ENCODE measurements around the gene AFG1L.
A peak's percentile ranks its signal among the peaks of the same experiment; 100 is the strongest.
"Not testable (repeated sequence)": the region's sequence is repeated elsewhere in the genome, so short reads cannot be mapped to it uniquely, and the experiment has no call there.

The AFG1L gene

DNA sequence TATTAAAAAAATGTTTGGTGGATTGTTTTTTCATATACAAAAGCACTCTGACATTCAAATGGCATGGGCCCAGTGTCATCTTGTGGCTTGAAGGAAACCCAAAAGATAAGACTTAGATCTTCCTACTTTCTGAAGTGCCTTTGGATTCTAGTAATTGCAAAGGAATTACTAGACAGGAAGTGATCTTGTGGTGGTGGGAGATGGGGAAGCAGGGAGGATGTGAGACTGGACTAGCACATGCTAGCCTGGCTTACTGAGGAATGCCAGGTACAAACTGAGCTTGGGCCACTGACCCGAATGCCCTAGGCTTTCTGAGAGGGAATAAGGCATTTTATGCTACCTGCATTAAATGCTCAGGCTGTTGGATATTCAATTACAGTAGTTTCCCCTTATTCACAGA is 59.0 kb downstream of the AFG1L start:
- DNase-seq (ENCODE audit: low spot score), result no peak

DNA sequence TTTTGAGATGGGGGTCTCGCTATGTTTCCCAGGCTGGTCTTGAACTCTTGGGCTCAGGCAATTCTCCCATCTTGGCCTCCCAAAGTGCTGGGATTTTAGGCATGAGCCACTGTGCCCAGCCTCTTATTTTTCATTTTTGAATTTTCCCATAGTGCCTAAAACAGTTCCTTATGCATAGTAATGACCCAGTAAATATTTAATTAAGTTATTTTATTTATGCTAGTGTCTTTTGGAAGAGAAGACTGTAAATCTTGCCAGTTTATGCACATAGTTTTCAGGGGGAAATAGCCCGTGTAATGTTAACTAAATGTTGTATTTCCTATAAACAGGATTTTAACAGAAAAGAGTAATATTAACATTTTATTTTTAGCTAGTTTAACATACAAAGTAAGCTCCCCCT is 60.3 kb downstream of the AFG1L start:
- no peak for DNase-seq (ENCODE audit: low spot score)

DNA sequence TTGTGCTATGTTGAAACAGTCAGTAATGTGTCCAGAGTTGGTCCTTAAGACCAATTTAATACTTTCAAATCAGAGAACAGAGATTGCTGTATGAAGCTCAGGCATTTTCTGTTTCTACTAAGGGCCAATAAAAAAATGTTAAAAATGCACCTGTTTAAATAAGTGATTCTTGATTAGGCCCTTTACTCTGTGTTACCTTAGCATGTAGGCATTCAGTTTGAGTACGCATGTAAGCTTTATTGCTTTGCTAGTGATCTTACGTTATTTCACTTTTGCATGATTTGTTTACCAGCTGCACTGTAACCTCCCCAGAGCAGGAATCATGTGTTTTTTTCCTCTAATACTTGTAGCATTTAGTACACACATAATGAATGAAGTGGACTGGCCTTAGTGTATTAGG is 61.0 kb downstream of the AFG1L start:
- DNase-seq (ENCODE audit: low spot score), result no peak

DNA sequence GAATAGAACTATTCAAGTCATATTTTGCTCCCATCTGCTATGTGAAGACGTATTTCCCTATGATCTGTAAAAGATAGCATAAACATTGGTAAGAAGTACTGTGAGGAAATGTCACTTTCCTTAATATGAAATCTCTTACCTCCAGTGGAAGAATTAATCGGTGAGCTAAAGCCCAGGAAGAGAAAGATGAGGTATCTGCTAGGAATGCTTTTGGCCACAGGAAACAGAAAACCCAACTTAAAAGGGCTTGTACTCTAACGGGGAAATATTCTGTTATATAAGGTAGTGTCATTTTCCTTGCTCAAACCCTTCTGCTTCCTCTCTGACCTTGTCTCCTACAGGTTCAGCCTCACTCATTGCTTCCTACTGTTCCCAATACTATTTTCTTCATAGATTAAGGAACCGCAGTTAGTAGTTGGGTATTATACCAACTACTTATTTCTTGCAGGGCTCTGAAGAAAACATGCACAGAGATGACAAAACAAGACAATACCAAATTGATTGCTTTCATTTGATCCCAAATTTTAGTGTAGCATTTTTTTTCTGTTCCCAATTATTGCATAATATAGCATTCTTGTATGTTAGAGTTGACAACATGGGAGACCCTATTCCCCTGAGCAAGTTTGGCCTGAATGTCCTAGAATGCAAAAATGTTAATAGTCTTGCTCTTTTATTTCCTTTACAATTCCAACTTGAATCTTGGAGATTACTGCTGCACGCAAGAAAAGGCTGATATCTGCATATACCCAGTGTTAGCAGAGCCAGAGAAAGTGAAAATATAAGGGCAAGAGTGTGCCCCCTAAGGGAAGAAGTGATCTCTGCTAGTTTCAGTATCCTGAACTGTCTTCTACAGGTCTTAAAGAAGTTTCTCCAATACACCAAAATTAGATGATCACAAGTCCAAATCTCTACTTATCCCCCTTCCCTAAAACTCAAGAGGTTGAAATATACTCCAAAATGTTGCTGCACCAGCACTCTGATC is 65.3 kb downstream of the AFG1L start:
- no peak for DNase-seq (ENCODE audit: low spot score)

DNA sequence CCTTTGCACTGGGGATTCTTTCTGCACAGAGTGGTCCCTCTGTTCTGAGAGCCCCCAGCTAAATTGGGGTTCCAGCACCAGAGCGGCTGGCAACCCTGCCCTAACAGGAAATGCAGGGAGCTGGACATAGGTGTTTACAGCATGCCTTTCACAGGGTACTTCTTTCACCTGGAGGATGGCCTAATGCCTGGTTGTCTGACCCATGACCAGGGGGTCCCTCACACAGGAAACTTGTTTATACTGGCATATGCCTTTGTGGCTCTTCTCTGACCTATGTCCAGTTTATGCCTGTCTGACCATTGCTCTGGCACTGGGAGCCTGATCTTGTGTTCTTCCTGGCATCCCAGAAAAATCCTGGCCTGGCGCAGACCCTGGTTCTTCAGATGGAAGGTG is 66.1 kb downstream of the AFG1L start:
- DNase-seq (ENCODE audit: low spot score), result no peak

DNA sequence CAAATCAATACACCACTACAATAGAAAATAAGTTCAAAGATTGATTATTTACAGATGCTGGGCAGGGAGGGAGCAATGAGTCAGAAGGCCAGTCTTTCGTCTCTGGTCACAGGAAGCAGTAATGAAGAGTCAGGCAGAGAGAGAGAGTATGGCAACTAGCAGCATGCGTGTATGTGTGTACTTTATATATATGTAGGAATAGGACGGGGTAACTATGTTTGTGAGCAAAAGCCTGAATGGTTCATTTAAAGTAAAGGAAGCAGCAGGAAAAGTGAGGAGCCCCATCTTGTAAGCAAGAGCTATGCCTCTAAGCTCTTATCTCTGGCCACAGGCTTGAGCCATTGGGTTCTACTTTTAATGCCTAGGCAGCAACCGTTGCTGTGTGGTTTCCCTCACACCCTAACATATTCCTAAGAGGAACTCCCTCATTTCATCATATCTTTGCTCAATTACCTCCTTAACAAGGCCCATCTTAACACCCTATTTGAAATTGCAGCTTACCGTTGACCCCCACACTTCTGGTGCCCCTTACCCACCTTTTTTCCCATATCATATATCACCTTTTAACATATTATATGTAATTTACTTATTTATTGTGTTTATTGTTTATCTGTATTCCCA is 66.6 kb downstream of the AFG1L start:
- peak; percentile 29 for DNase-seq (ENCODE audit: low spot score)

DNA sequence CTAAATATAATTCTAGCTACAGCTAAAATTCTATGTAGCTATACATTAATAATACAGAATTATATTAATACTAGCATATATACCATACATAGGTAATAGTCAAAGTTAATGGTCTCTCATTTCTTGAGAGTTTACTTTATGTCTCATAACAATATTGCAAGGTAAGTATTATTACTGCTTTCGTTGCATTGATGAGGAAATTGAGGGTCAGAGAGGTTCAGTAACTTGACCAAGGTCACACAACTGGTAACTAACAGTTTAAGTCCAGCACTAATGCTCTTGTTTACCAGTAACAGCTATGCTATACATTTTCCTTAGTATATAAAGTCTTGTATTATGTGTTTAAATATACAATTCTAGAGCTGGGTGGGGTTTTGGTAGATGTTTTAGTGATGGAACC is 67.6 kb downstream of the AFG1L start:
- DNase-seq (ENCODE audit: low spot score), result no peak

DNA sequence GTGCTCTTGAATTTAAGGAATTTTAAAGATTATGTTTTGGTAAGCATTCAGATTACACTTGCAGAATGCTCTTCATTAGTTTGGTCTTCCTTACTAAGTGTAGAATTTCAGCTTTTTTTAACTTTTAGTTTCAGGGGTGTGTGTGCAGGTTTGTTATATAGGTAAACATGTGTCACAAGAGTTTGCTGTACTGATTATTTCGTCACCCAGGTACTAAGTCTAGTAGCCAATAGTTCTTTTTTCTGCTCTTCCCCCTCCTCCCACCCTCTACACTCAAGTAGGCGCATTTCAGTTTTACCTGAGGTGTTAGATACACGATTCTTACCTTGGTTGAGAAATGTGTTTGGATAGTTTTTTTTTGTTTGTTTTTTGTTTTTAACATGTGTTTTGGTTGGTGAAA is 68.3 kb downstream of the AFG1L start:
- no peak for DNase-seq (ENCODE audit: low spot score)

DNA sequence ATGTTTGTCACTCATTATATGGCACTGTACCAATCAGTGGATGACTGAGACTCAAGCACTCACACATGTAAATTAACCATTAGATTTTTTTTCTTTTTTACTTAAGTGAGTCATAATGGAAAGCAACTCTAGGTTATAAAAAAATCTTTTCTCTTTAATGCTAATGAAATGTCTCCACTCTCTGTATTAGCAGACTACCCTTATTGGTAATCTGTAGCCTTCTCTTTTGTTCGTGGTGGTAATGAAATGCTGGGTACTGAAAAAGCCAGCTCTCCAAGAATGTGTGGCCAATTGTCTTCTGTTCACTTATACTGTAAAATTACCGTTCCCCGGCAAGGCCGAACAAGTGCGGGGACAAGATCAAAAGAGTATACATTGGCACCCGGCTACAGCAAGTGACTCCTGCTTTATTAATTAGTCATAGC is 69.0 kb downstream of the AFG1L start:
- no peak for DNase-seq (ENCODE audit: low spot score)

DNA sequence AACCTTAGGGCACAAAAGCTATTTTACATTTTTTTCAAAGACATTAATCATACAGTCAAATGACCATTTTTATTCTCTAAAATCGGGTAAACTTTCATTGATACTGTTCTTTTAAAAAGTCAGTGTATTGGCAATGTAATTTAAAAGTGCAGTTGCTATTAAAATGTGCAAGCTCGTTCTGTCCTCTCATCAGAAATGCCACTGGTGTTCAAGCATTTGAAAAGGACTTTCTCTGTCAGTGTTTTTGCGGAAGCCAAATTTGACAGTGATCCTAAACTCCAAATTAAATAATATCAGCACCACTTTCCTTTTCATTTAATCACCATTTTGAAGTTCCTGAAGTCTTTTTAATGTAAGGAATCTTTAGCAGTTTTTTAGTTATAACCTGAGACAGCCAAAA is 69.6 kb downstream of the AFG1L start:
- DNase-seq (ENCODE audit: low spot score), result no peak

DNA sequence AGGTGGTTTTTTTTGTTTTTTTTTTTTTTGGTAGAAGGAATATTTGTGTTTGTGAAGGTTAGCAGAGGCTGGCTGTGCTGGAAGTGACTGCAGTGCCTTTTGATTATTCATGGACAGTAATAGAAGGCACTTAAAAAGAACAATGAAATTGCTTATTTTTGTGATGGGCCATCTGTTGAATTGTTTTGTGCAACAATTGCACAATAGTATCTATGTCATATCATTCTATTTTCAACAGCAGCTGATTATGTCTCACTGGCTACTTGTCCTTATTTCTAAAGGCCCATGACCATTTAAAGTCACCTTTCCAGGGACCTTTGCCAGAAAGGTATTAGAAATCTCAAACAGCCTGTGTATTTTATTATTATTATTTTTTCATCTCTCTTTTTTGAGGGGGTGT is 70.6 kb downstream of the AFG1L start:
- no peak for DNase-seq (ENCODE audit: low spot score)

DNA sequence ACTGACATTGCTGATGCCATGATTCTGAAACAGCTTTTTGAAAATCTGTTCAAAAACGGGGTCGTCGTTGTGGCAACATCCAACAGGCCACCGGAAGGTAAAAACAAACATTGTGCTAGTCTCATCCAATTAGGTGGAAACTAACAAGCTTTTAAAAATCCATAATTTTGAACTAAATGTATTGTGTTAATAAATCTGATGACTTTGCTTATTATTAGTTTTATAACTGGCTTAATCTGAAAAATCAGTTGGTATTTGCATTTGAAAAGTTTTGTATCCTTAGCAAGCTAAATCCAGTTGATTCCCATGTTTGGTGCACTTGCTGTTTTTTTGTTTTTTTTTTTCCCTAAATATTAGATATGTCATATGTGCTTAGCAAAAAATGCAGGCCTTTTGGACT is 71.4 kb downstream of the AFG1L start:
- DNase-seq (ENCODE audit: low spot score), result no peak

DNA sequence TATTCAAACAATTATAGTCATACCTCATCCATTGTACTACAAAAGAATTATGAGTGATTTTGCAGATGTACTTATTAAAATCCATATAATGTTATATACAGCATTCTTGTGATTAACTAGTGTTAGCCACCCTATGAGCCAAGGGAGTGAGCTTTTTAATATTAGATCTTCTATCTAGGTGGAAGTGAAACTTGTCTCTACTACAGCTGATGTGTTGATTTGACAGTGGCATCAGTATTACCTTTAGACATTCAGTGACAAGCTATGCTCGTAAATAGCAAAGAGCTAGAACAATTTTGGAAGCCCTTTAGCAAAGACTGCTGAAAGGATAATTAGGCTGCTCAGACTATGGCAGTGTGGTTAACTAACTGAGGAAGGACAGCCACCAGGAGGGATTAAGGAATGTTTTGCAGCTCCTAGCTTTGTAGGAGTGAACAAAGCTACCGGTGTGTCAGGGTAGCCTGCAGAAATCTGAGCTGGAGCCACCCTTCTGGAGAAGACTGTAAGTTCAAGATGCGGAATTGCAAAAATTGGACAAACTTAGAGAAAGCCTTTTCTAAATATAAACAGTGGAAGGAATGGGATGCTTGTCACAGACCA is 73.7 kb downstream of the AFG1L start:
- no peak for DNase-seq (ENCODE audit: low spot score)

DNA sequence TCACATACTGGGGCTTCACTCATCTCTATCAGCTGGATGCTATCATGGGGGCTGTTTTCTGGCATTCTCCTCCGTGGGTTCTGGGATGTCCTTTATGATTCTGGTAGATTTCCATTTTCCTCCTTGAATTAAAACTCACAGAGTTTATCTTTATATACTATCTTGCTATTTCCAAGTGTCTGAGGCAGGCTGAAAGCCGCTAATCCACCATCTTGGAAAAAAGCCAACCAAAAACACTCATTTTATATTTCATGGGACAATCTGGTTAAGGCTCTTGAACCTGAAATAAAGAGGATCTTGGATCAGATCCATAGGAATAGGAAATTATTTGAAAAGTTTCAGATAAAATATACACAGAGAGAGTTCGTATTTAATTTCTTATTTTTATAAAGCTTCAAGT is 86.0 kb downstream of the AFG1L start:
- no peak for DNase-seq (ENCODE audit: low spot score)

DNA sequence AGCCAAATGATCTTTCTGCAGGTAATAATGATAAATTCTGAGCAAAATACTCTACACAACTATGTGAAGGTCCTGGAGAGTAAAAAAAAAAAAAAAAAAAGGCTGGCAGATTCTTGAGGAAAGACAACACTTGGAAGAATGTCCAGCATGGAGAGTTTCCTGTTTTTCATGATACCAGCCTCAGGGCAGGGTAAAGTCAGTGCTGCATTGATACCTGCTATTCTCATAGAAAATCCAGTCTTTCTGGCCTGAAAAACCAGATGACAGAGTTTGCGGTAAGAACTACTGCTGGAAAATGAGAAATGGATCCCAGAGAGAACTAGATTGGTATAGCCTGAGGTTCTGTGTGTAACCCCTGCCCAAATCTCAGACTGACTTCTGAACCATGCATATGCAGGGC is 89.1 kb downstream of the AFG1L start:
- no peak for DNase-seq (ENCODE audit: low spot score)

DNA sequence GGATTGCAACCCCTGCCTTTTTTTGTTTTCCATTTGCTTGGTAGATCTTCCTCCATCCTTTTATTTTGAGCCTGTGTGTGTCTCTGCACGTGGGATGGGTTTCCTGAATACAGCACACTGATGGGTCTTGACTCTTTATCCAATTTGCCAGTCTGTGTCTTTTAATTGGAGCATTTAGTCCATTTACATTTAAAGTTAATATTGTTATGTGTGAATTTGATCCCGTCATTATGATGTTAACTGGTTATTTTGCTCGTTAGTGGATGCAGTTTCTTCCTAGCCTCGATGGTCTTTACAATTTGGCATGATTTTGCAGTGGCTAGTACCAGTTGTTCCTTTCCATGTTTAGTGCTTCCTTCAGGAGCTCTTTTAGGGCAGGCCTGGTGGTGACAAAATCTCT is 94.3 kb downstream of the AFG1L start:
- not testable (repeated sequence) for DNase-seq (ENCODE audit: low spot score)

DNA sequence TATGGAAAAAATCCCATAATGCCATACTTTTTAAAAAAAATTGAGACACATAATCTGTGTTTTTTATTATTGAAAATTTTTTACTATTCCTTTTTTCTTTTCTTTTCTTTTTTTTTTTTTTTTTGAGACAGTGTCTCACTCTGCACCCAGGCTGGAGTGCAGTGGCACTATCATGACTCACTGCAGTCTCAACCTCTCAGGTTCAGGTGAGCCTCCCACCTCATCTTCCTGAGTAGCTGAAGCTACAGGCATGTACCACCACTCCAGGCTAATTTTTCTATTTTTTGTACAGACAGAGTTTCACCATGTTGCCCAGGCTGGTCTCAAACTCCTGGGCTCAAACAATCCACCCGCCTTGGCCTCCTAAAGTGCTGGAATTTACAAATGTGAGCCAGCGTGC is 100.4 kb downstream of the AFG1L start:
- DNase-seq (ENCODE audit: low spot score), result no peak

DNA sequence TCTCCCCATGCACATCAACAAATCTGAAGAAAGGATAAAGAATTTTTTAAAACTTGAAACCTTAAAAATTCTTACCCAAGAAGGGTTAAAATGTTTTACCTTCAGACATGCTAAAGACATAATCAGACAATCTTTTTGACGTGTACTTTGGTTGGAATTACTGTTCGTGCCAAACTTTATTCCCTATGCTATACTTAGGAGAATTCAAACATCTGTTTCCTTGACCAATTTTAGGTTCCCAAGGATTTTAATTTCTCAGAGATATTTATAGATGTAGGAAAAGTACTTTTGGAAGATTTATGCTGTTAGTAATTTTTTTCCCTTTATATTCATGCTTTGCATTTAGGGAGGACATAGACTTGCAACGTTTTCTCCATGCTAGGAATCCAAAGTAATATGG is 108.4 kb downstream of the AFG1L start:
- no peak for DNase-seq (ENCODE audit: low spot score)

DNA sequence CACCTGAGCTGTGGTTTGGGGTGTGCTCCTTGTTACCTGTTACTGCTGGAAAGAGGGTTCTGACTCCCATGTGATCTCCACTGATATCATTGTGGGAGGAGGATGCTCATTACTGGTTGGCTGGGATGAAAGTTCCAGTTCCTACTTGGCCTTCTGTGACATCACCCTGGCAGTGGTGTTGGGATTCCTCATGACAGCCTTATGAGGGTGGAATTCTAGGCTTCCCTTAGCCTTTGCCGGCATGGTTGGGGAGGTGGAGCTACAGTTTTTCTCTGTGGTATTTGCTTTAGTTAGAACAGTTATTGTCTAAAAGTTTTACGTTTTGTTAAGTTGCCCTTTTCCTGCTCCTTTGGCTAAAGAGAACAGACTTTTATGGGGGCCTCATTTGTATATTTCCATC is 112.1 kb downstream of the AFG1L start:
- DNase-seq (ENCODE audit: low spot score), result no peak

DNA sequence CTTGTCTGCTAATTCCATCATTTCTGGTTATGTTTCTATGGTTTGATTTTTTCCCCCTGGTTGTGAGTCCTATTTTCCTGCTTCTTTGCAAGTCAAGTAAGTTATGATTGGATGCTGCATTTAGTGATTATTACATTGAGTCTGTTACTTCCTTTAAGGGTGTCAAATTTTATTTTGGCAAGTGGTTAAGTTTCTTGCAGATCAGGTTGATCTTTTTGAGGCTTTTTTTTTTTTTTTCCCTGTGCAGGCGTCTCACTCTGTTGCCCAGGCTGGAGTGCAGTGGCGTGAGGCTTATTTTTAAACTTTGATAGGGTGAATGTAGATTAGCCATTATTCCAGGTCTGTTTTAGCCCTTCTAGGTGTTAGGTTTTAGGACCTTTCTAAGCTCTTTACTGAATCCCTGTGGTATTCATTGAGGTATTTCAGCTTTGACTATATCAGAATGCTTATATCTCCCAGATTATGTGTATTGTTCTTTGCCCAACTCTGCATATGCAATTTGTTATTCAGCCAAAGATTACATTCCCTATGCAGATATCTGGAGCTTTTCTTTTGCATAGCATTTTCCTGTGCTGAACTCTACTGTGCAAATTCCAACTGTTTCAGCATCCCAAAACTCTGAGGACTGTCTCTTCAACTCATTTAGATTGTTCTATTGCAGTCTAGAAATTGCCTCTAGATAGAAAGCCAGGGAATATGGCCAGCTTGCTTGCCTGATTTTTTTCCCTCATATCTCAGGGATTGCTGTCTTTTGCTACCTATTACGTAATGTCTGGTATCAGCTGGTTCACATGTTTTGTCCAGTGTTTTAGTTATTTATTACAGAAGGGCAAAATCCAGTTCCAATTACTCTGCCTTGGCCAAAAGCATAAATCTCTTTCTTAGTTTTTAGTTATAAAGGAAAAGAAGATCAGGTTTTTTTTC is 113.3 kb downstream of the AFG1L start:
- DNase-seq (ENCODE audit: low spot score), result no peak

DNA sequence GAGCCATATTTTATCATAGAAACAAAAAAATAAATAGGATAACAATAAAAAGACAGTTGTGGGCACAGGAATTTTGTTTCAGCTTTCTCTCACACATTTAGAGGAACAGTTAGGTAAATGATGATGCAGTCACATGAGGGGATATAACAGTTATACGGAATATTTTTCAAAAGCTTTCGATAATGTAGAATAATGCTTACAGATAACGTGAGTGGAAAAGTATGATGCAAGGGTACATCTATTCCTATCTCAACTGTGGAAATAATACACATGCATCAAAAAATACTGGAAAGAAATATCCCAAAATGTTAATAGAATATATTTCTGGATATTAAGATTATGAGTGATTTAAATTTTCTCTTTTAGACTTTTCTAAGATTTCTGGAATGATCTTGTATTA is 114.0 kb downstream of the AFG1L start:
- DNase-seq (ENCODE audit: low spot score), result no peak

Data from AG08395 (cell line).